Memory B cell (primary cell): ENCODE measurements around the gene AJAP1.

ENCODE experiments used
- ATAC-seq: fragments of 150-1000 bp; cut with Tn5 transposase; 2 replicates; pipeline ENCODE4 v1.10.0; 2021; ENCODE audit warnings: low read depth, mild to moderate bottlenecking, moderate library complexity
- DNase-seq, 2 donors: peaks; one replicate each; pipeline ENCODE4 v3.0.0; 2022; ENCODE audit warnings: low spot score in 2 of 2
- H3K27ac Mint-ChIP-seq: one replicate; pipeline ENCODE4 v1.8.0; 2022; ENCODE audit warnings: mild to moderate bottlenecking, moderate library complexity, mixed read lengths
- H3K27me3 Mint-ChIP-seq: one replicate; pipeline ENCODE4 v1.8.0; 2022; ENCODE audit warnings: mixed read lengths
- H3K36me3 Mint-ChIP-seq: one replicate; pipeline ENCODE4 v1.8.0; 2022; ENCODE audit warnings: mild to moderate bottlenecking, mixed read lengths
- H3K4me1 Mint-ChIP-seq: one replicate; pipeline ENCODE4 v1.8.0; 2022; ENCODE audit warnings: mixed read lengths
- H3K4me3 Mint-ChIP-seq: one replicate; pipeline ENCODE4 v1.8.0; 2022; ENCODE audit warnings: mild to moderate bottlenecking, moderate library complexity, mixed read lengths
- H3K9me3 Mint-ChIP-seq: one replicate; pipeline ENCODE4 v1.8.0; 2022; ENCODE audit warnings: mixed read lengths

The AJAP1 gene

GRCh38 chr1:4770713-4771112 is 116.3 kb downstream of the AJAP1 start:
- H3K27me3 Mint-ChIP-seq = no peaks in the 10 kb centered on the region
- H3K4me1 Mint-ChIP-seq = no peaks in the 10 kb centered on the region
- DNase-seq (no peak), ATAC-seq (no peak)
- H3K4me3 Mint-ChIP-seq = no peak overlapping the region
- H3K36me3 Mint-ChIP-seq = no peaks in the 10 kb centered on the region
- H3K27ac Mint-ChIP-seq = no peak overlapping the region
- no peaks in the 10 kb centered on the region for H3K9me3 Mint-ChIP-seq

- no peak overlapping the region for H3K27ac Mint-ChIP-seq
Observed at GRCh38 chr1:4771267-4771666, 116.9 kb downstream of the AJAP1 start.

GRCh38 chr1:4771721-4772120 is 117.3 kb downstream of the AJAP1 start:
- H3K36me3 Mint-ChIP-seq = no peaks in the 10 kb centered on the region
- no peaks in the 10 kb centered on the region for H3K4me1 Mint-ChIP-seq
- H3K9me3 Mint-ChIP-seq = no peaks in the 10 kb centered on the region
- H3K27ac Mint-ChIP-seq = no peak overlapping the region
- DNase-seq = no peak
- H3K4me3 Mint-ChIP-seq = no peak overlapping the region
- H3K27me3 Mint-ChIP-seq = no peaks in the 10 kb centered on the region
- no peak for ATAC-seq

More at GRCh38 chr1:4771267-4771666, 116.9 kb downstream of the AJAP1 start:
- Mint-ChIP-seq H3K27me3 (no peaks in the 10 kb centered on the region), H3K36me3 (no peaks in the 10 kb centered on the region), H3K4me3 (no peak overlapping the region), H3K4me1 (no peaks in the 10 kb centered on the region), H3K9me3 (no peaks in the 10 kb centered on the region)
- DNase-seq (no peak), ATAC-seq (no peak)

- Mint-ChIP-seq H3K4me3 (no peak overlapping the region), H3K4me1 (no peaks in the 10 kb centered on the region), H3K9me3 (no peaks in the 10 kb centered on the region), H3K36me3 (no peaks in the 10 kb centered on the region), H3K27ac (no peak overlapping the region), H3K27me3 (no peaks in the 10 kb centered on the region)
- ATAC-seq (no peak), DNase-seq (no peak)
Observed at GRCh38 chr1:4772294-4773010, 118.0 kb downstream of the AJAP1 start.

GRCh38 chr1:4773226-4773625 is 118.8 kb downstream of the AJAP1 start:
- Mint-ChIP-seq H3K27ac (no peak overlapping the region), H3K9me3 (no peaks in the 10 kb centered on the region), H3K36me3 (no peaks in the 10 kb centered on the region), H3K27me3 (no peaks in the 10 kb centered on the region), H3K4me1 (no peaks in the 10 kb centered on the region), H3K4me3 (no peak overlapping the region)
- ATAC-seq = no peak
- DNase-seq = no peak

GRCh38 chr1:4775506-4775905 is 121.1 kb downstream of the AJAP1 start:
- Mint-ChIP-seq H3K4me1 (no peaks in the 10 kb centered on the region), H3K4me3 (no peak overlapping the region), H3K27ac (no peak overlapping the region), H3K9me3 (no peaks in the 10 kb centered on the region), H3K27me3 (no peaks in the 10 kb centered on the region), H3K36me3 (no peaks in the 10 kb centered on the region)
- no peak for ATAC-seq
- DNase-seq = no peak

GRCh38 chr1:4778056-4778455 is 123.6 kb downstream of the AJAP1 start:
- ATAC-seq = no peak
- H3K4me1 Mint-ChIP-seq = no peaks in the 10 kb centered on the region
- H3K27me3 Mint-ChIP-seq = no peaks in the 10 kb centered on the region

GRCh38 chr1:4781646-4782045 is 127.2 kb downstream of the AJAP1 start:
- Mint-ChIP-seq H3K9me3 (no peaks in the 10 kb centered on the region), H3K27ac (no peak overlapping the region), H3K27me3 (no peaks in the 10 kb centered on the region), H3K36me3 (no peaks in the 10 kb centered on the region), H3K4me3 (no peak overlapping the region), H3K4me1 (no peaks in the 10 kb centered on the region)
- ATAC-seq (no peak), DNase-seq (no peak)

More at GRCh38 chr1:4778056-4778455, 123.6 kb downstream of the AJAP1 start:
- Mint-ChIP-seq H3K27ac (no peak overlapping the region), H3K36me3 (no peaks in the 10 kb centered on the region), H3K9me3 (no peaks in the 10 kb centered on the region), H3K4me3 (no peak overlapping the region)
- no peak for DNase-seq

- no peak overlapping the region for H3K4me3 Mint-ChIP-seq
- H3K36me3 Mint-ChIP-seq = no peaks in the 10 kb centered on the region
- H3K27me3 Mint-ChIP-seq = peaks cover 8% of the 10 kb centered on the region
- H3K4me1 Mint-ChIP-seq = no peaks in the 10 kb centered on the region
- DNase-seq (no peak), ATAC-seq (no peak)
- no peaks in the 10 kb centered on the region for H3K9me3 Mint-ChIP-seq
- no peak overlapping the region for H3K27ac Mint-ChIP-seq
Observed at GRCh38 chr1:4784761-4785160, 130.4 kb downstream of the AJAP1 start.

GRCh38 chr1:4786055-4786454 is 131.6 kb downstream of the AJAP1 start:
- H3K4me1 Mint-ChIP-seq = no peaks in the 10 kb centered on the region
- H3K36me3 Mint-ChIP-seq = no peaks in the 10 kb centered on the region
- H3K4me3 Mint-ChIP-seq = no peak overlapping the region
- no peaks in the 10 kb centered on the region for H3K9me3 Mint-ChIP-seq
- no peak overlapping the region for H3K27ac Mint-ChIP-seq
- no peak for DNase-seq
- peaks cover 8% of the 10 kb centered on the region for H3K27me3 Mint-ChIP-seq
- no peak for ATAC-seq

- no peaks in the 10 kb centered on the region for H3K4me1 Mint-ChIP-seq
- H3K9me3 Mint-ChIP-seq = no peaks in the 10 kb centered on the region
Observed at GRCh38 chr1:4787551-4787950, 133.1 kb downstream of the AJAP1 start.

GRCh38 chr1:4792565-4792964 is 138.2 kb downstream of the AJAP1 start:
- Mint-ChIP-seq H3K9me3 (no peaks in the 10 kb centered on the region), H3K27ac (no peak overlapping the region), H3K36me3 (no peaks in the 10 kb centered on the region), H3K4me3 (no peak overlapping the region), H3K4me1 (peaks cover 8% of the 10 kb centered on the region), H3K27me3 (peaks cover 4% of the 10 kb centered on the region)
- ATAC-seq = no peak
- no peak for DNase-seq

More at GRCh38 chr1:4787551-4787950, 133.1 kb downstream of the AJAP1 start:
- no peaks in the 10 kb centered on the region for H3K36me3 Mint-ChIP-seq
- no peak for DNase-seq
- no peak for ATAC-seq
- no peak overlapping the region for H3K4me3 Mint-ChIP-seq
- peaks cover 8% of the 10 kb centered on the region for H3K27me3 Mint-ChIP-seq
- no peak overlapping the region for H3K27ac Mint-ChIP-seq

- DNase-seq (no peak), ATAC-seq (no peak)
- peaks cover 8% of the 10 kb centered on the region for H3K4me1 Mint-ChIP-seq
- no peak overlapping the region for H3K4me3 Mint-ChIP-seq
- H3K27me3 Mint-ChIP-seq = no peaks in the 10 kb centered on the region
- H3K27ac Mint-ChIP-seq = no peak overlapping the region
- H3K36me3 Mint-ChIP-seq = peaks cover 3% of the 10 kb centered on the region
- peaks cover 6% of the 10 kb centered on the region for H3K9me3 Mint-ChIP-seq
Observed at GRCh38 chr1:4794020-4794780, 139.8 kb downstream of the AJAP1 start.

GRCh38 chr1:4796161-4797015 is 142.0 kb downstream of the AJAP1 start:
- Mint-ChIP-seq H3K36me3 (peaks cover 3% of the 10 kb centered on the region), H3K27me3 (no peaks in the 10 kb centered on the region), H3K4me1 (peaks cover 8% of the 10 kb centered on the region), H3K27ac (peak overlapping the region; percentile 58), H3K9me3 (peaks cover 7% of the 10 kb centered on the region), H3K4me3 (peak overlapping the region; percentile 49)
- peak; percentile 19 to 30 for DNase-seq
- ATAC-seq = peak; percentile 95
